Spleen (tissue), 11 donors: ENCODE results near the gene PRXL2B. TPM values are rescaled to one million over a fixed set of nuclear protein-coding genes. Genes with fewer than 3 reads are reported as not detected.
A peak's percentile ranks its signal among the peaks of the same experiment; 100 is the strongest.
"Not testable (repeated sequence)": the region's sequence is repeated elsewhere in the genome, so short reads cannot be mapped to it uniquely, and the experiment has no call there.

Experiments used
- DNase-seq: peaks from one replicate; pipeline ENCODE4 v3.0.0-alpha.2; 2020
- H3K27ac ChIP-seq, 8 donors: fragments of 200-600 bp; sonication (generic) in 7 of 8; 1 replicate in 4 of 8; 2 replicates in 4 of 8; pipeline versions ENCODE4 v1.5.0 to v1.8.0; 2016 to 2021; ENCODE audit warnings: inconsistent platforms in 4 of 8, mild to moderate bottlenecking in 4 of 8, moderate library complexity in 1 of 8
- H3K27me3 ChIP-seq, 7 donors: fragments of 200-600 bp; sonication (generic) in 6 of 7; replicated peaks in 1 of 7; 1 replicate in 4 of 7; 2 replicates in 3 of 7; pipeline versions ENCODE4 v1.5.0 to v1.8.0; 2016 to 2021; ENCODE audit warnings: inconsistent platforms in 3 of 7, mild to moderate bottlenecking in 1 of 7
- H3K36me3 ChIP-seq, 6 donors: fragments of 200-600 bp; sonication (generic) in 5 of 6; 1 replicate in 4 of 6; 2 replicates in 2 of 6; pipeline versions ENCODE4 v1.5.0 to v1.8.0; 2016 to 2021; ENCODE audit warnings: inconsistent platforms in 2 of 6
- H3K4me1 ChIP-seq, 6 donors: fragments of 200-600 bp; sonication (generic) in 5 of 6; 1 replicate in 3 of 6; 2 replicates in 3 of 6; pipeline versions ENCODE4 v1.5.0 to v1.8.0; 2016 to 2021; ENCODE audit warnings: inconsistent platforms in 3 of 6
- H3K4me3 ChIP-seq, 8 donors: fragments of 200-600 bp; sonication (generic) in 7 of 8; 1 replicate in 4 of 8; 2 replicates in 4 of 8; pipeline versions ENCODE4 v1.5.0 to v1.8.0; 2016 to 2021; ENCODE audit warnings: inconsistent platforms in 4 of 8, mild to moderate bottlenecking in 4 of 8, moderate library complexity in 2 of 8
- H3K9me3 ChIP-seq, 8 donors: fragments of 200-600 bp; sonication (generic) in 7 of 8; 1 replicate in 4 of 8; 2 replicates in 4 of 8; pipeline versions ENCODE4 v1.5.0 to v1.8.0; 2016 to 2021; ENCODE audit warnings: inconsistent platforms in 4 of 8
- POLR2A ChIP-seq, 3 donors: fragments of 450-650 bp; IDR thresholded peaks; one replicate each; pipeline ENCODE4 v1.5.1; 2017; ENCODE audit warnings: antibody characterized with exemption in 3 of 3, mild to moderate bottlenecking in 1 of 3
- POLR2AphosphoS5 ChIP-seq, 3 donors: sonication (generic); formaldehyde crosslinking; IDR thresholded peaks; one replicate each; pipeline ENCODE4 v1.5.1; 2017; ENCODE audit warnings: antibody characterized with exemption in 3 of 3
- WGBS, 5 donors: extraction: QIAGEN DNeasy Blood & Tissue Kit in 3 of 5; methylation state at CpG; one replicate each; pipeline versions ENCODE4 v1.1.5 to v1.1.7; 2013 to 2018; 5-methylcytosine and 5-hydroxymethylcytosine counted together
- intact Hi-C: fragments of 100-400 bp; cut with DNase I; formaldehyde crosslinking; loops from one replicate; pipeline ENCODE4 v1.15.0; 2023; ENCODE audit warnings: low total_unique reads
- polyA plus RNA-seq, 3 donors: library from polyadenylated mRNA; stranded (reverse); fragments of 200-250 nt; gene quantifications; one replicate each; pipeline ENCODE4 v1.2.1, GENCODE V29; 2013
- total RNA-seq, 7 donors: library from RNA; depleted of rRNA in 3 of 7; stranded (reverse); fragments of >200 nt in 3 of 7; fragmentation: NEBNext Ultra II Directional in 4 of 7; extraction: Animal tissue kit (Norgen Biotek cat#: 25700) in 4 of 7; gene quantifications; one replicate each; pipeline versions ENCODE4 v1.1.0 to v1.2.1, GENCODE V29; 2016 to 2021
- TF ChIP-seq, protein P1 (sequence below), 11 experiments: fragments of 200-600 bp in 7 of 11; fragments of 450-650 bp in 4 of 11; sonication (generic) in 4 of 11; IDR thresholded peaks in 8 of 11; conservative IDR thresholded peaks in 3 of 11; 1 replicate in 7 of 11; 2 replicates in 4 of 11; pipeline versions ENCODE4 v1.4.0 to v1.8.0; 2016 to 2021; ENCODE audit warnings: antibody characterized with exemption in 11 of 11, inconsistent platforms in 4 of 11, mild to moderate bottlenecking in 1 of 11
- donor health status: healthy with polysubstance abuse.
- donor health status: DM: no; HTN: no; CAD: no; lungs with moderate emphysema.
- donor health status: DM: no; HTN: no; CAD: no.
- donor health status: Bipolar disorder and iron deficiency.
- donor health status: healthy.
- donor health status: DM: no; HTN: no; CAD: no.
- donor health status: DM: yes; HTN: yes; CAD: no.

Gene PRXL2B
- total and polyA plus RNA-seq, 10 donors, result 10.7 to 43.0 (median 25.0) TPM

DNA sequence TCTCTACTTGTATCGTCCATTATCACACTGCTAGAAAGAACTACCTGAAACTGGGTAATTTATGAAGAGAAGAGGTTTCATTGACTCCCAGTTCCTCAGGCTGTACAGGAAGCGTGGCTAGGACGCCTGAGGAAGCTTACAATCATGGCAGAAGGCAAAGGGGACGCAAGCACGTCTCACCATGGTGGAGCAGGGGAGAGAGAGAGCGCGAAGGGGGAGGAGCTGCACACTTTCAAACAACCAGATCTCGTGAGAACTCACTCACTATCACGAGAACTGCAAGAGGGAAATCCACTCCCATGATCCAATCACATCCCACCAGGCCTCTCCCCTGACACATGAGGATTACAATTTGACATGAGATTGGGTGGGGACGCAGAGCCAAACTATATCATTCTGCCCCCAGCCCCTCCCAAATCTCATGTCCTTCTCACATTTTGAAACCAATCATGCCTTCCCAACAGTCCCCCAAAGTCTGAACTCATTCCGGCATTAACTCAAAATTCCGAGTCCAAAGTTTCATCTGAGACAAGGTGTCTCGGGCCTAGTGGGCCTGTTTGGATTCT, 38.2 kb downstream of the PRXL2B start:
- Histone ChIP-seq H3K36me3 (no peaks in the 10 kb centered on the region), H3K27me3 (peaks cover 4 to 60% (median 46%) of the 10 kb centered on the region in 7 donors), H3K4me1 (peaks cover 0 to 15% (median 11%) of the 10 kb centered on the region in 6 donors), H3K27ac (no peak overlapping the region), H3K4me3 (no peak overlapping the region), H3K9me3 (peaks cover 0 to 19% (median 9%) of the 10 kb centered on the region in 8 donors)
- intact Hi-C loops, result no loop called here
- WGBS, 5 donors, result 71 to 83% (median 74%) methylated on average over 13 of the region's 13 CpGs
- TF ChIP-seq POLR2A (IDR thresholded peaks at IDR 0.05) (no peak), POLR2AphosphoS5 (IDR thresholded peaks at IDR 0.05) (no peak)
- TF ChIP-seq, protein P1, sequence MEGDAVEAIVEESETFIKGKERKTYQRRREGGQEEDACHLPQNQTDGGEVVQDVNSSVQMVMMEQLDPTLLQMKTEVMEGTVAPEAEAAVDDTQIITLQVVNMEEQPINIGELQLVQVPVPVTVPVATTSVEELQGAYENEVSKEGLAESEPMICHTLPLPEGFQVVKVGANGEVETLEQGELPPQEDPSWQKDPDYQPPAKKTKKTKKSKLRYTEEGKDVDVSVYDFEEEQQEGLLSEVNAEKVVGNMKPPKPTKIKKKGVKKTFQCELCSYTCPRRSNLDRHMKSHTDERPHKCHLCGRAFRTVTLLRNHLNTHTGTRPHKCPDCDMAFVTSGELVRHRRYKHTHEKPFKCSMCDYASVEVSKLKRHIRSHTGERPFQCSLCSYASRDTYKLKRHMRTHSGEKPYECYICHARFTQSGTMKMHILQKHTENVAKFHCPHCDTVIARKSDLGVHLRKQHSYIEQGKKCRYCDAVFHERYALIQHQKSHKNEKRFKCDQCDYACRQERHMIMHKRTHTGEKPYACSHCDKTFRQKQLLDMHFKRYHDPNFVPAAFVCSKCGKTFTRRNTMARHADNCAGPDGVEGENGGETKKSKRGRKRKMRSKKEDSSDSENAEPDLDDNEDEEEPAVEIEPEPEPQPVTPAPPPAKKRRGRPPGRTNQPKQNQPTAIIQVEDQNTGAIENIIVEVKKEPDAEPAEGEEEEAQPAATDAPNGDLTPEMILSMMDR (IDR thresholded peaks at IDR 0.05 in 8 of 11, conservative IDR thresholded peaks at IDR 0.05 in 3 of 11), result no peak
- no peak for DNase-seq

DNA sequence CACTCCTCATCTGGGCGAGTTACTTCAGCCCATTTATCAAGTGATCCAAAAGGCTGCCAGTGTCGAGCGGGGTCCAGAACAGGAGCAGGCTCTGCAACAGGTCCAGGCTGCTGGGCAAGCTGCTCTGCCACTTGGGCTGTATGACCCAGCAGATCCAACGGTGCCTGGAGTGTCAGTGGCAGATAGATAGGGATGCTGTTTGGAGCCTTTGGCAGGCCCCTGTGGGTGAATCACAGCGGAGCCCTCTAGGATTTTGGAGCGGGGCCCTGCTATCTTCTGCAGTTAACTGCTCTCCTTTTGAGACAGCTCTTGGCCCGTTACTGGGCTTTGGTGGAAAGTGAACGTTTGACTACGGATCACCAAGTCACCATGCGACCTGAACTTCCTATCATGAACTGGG, 38.7 kb downstream of the PRXL2B start:
- H3K4me3 ChIP-seq, result no peak overlapping the region
- intact Hi-C loops, result no loop called here
- peaks cover 0 to 14% (median 8%) of the 10 kb centered on the region in 8 donors for H3K9me3 ChIP-seq
- no peaks in the 10 kb centered on the region for H3K36me3 ChIP-seq
- 81 to 93% (median 86%) methylated on average over 10 of the region's 10 CpGs for WGBS, 5 donors
- DNase-seq, result no peak
- H3K27me3 ChIP-seq, result peaks cover 4 to 64% (median 47%) of the 10 kb centered on the region in 7 donors
- no peak overlapping the region for H3K27ac ChIP-seq
- TF ChIP-seq POLR2AphosphoS5 (IDR thresholded peaks at IDR 0.05) (no peak), POLR2A (IDR thresholded peaks at IDR 0.05) (no peak)
- TF ChIP-seq, protein P1 (IDR thresholded peaks at IDR 0.05 in 8 of 11, conservative IDR thresholded peaks at IDR 0.05 in 3 of 11), result no peak
- peaks cover 0 to 15% (median 11%) of the 10 kb centered on the region in 6 donors for H3K4me1 ChIP-seq

DNA sequence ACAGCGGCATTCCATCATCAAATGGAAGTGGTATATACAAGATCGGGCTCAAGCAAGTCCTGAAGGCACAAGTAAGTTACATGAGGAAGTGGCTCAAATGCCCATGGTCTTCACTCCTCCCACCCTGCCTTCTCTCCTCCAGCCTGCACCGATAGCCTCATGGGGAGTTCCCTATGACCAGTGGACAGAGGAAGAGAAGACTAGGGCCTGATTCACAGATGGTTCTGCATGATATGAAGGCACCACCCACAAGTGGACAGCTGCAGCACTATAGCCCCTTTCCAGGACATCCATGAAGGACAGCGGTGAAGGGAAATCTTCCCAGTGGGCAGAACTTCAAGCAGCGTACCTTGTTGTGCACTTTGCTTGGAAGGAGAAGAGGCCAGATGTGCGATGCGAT, 39.2 kb downstream of the PRXL2B start:
- WGBS, 5 donors, result 58 to 81% (median 63%) methylated on average over 6 to 7 of the region's 7 CpGs
- peaks cover 4 to 63% (median 45%) of the 10 kb centered on the region in 7 donors for H3K27me3 ChIP-seq

DNA sequence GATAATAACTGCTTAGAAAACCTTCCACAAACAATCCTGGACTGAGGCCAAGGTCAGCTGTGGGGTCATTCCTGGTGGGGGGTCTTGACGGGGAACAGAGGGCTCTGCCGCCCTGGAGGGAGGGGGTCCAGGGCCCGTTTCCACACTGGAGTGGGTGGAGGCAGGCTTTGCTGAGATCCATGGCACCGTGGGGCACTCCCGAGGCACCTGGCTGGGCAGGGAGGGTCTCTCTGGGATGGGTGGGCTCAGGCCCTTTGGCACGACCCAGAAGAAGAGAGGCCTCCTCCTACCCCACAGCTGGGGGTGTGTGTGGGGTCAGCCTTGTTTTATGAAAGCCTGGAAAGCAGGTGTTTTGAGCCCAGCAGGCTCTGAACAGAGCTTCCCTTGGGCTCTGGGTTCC, 41.2 kb downstream of the PRXL2B start:
- TF ChIP-seq POLR2A (IDR thresholded peaks at IDR 0.05), result no peak
- TF ChIP-seq POLR2AphosphoS5 (IDR thresholded peaks at IDR 0.05), result no peak
- Histone ChIP-seq H3K36me3 (no peaks in the 10 kb centered on the region), H3K27ac (no peak overlapping the region), H3K4me3 (no peak overlapping the region), H3K4me1 (peaks cover 0 to 15% (median 11%) of the 10 kb centered on the region in 6 donors), H3K9me3 (no peaks in the 10 kb centered on the region), H3K27me3 (peaks cover 4 to 76% (median 49%) of the 10 kb centered on the region in 7 donors)
- intact Hi-C loops, result no loop called here
- 29 to 44% (median 38%) methylated on average over 4 to 6 of the region's 6 CpGs for WGBS, 5 donors
- DNase-seq, result peak; percentile 56

More for the DNA sequence above, 39.2 kb downstream of the PRXL2B start:
- H3K4me1 ChIP-seq, result peaks cover 0 to 15% (median 11%) of the 10 kb centered on the region in 6 donors
- intact Hi-C loops, DNase-seq, H3K4me3 ChIP-seq, H3K27ac ChIP-seq, H3K36me3 ChIP-seq: not testable (repeated sequence)
- H3K9me3 ChIP-seq, result peaks cover 0 to 10% (median 6%) of the 10 kb centered on the region in 8 donors

DNA sequence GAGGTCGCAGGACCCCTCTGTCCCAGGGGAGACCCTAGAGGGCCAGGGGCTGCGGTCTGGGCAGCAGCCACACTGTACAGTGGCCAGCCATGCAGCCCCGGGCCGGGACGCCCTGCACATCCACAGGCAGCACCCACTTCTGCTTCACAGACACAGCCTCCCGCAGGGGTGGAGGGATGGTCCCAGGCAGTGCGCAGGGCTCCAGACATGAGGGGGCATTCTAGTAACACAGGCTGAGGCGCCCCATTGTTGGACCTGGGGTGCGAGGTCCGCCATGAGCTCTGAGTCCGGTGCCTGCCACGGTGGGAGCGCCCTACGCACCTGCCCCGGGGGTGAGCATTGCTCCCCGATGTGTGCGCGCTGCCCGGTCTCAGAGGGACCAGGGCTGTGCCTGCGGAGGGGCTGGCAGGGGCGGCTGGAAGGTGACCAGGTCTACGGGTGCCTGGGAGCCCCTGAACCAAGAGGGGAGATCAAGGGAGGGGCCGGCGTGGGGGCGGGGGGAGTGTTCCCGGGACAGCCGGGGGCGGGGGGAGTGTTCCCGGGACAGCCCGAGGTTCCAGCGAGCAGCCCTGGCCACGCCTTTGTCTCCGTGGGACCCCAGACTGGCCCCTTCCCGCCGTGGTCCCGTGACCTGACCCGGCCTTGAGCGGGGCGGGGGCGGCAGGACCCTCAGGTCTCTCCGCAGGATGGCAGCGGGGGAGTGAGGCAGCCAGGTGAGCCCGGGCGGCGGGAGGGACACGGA, 41.8 kb downstream of the PRXL2B start:
- peak; percentile 61 for DNase-seq
- Histone ChIP-seq H3K4me3 (peak overlapping the region in 1 of 8 donors; percentile 19), H3K4me1 (peaks cover 0 to 15% (median 11%) of the 10 kb centered on the region in 6 donors), H3K27ac (no peak overlapping the region), H3K36me3 (no peaks in the 10 kb centered on the region), H3K9me3 (no peaks in the 10 kb centered on the region), H3K27me3 (peaks cover 4 to 82% (median 53%) of the 10 kb centered on the region in 7 donors)
- 11 to 23% (median 13%) methylated on average over 7 to 46 of the region's 46 CpGs; no CpG with 5 or more reads in 1 of the 5 donors for WGBS, 5 donors
- TF ChIP-seq, protein P1 (IDR thresholded peaks at IDR 0.05 in 8 of 11, conservative IDR thresholded peaks at IDR 0.05 in 3 of 11), result no peak
- no peak for TF ChIP-seq POLR2A (IDR thresholded peaks at IDR 0.05)
- intact Hi-C loops, result no loop called here
